KOPT-K1 (cell line): ENCODE data around the gene CLHC1.
A peak's percentile ranks its signal among the peaks of the same experiment; 100 is the strongest.
"Not testable (repeated sequence)": the region's sequence is repeated elsewhere in the genome, so short reads cannot be mapped to it uniquely, and the experiment has no call there.

Experiments used
- H3K27ac ChIP-seq: fragments of 200-600 bp; sonication (generic); 2 replicates; pipeline ENCODE4 v1.5.1; 2016; ENCODE audit warnings: antibody characterized with exemption, mild to moderate bottlenecking, low read depth, low read length; ENCODE audit not compliant: poor library complexity, severe bottlenecking
- H3K36me3 ChIP-seq: fragments of 200-600 bp; sonication (generic); 2 replicates; pipeline ENCODE4 v1.5.1; 2017; ENCODE audit warnings: antibody characterized with exemption, mild to moderate bottlenecking, low read length, moderate library complexity; ENCODE audit not compliant: insufficient read depth
- H3K9me3 ChIP-seq: fragments of 200-600 bp; sonication (generic); 2 replicates; pipeline ENCODE4 v1.5.1; 2017; ENCODE audit warnings: antibody characterized with exemption, low read length, mild to moderate bottlenecking; ENCODE audit not compliant: insufficient read depth, poor library complexity, severe bottlenecking

CLHC1 gene

GRCh38 chr2:55142518-55142917 lies 89.6 kb downstream of the CLHC1 start:
- no peaks in the 10 kb centered on the region for H3K36me3 ChIP-seq
- H3K9me3 ChIP-seq = no peaks in the 10 kb centered on the region
- H3K27ac ChIP-seq = no peak overlapping the region

GRCh38 chr2:55141572-55142413 lies 90.3 kb downstream of the CLHC1 start:
- Histone ChIP-seq H3K27ac (peak overlapping the region; percentile 47), H3K9me3 (no peaks in the 10 kb centered on the region), H3K36me3 (no peaks in the 10 kb centered on the region)

- no peaks in the 10 kb centered on the region for H3K36me3 ChIP-seq
- H3K9me3 ChIP-seq = no peaks in the 10 kb centered on the region
- peak overlapping the region; percentile 47 for H3K27ac ChIP-seq
Measured at GRCh38 chr2:55140316-55141219, 91.5 kb downstream of the CLHC1 start.

- no peaks in the 10 kb centered on the region for H3K36me3 ChIP-seq
- H3K9me3 ChIP-seq = no peaks in the 10 kb centered on the region
- H3K27ac ChIP-seq = no peak overlapping the region
Measured at GRCh38 chr2:55139305-55139704, 92.8 kb downstream of the CLHC1 start.

- Histone ChIP-seq H3K9me3 (no peaks in the 10 kb centered on the region), H3K36me3 (no peaks in the 10 kb centered on the region), H3K27ac (no peak overlapping the region)
Measured at GRCh38 chr2:55138882-55139229, 93.2 kb downstream of the CLHC1 start.

GRCh38 chr2:55138014-55138881 lies 93.8 kb downstream of the CLHC1 start:
- Histone ChIP-seq H3K9me3 (no peaks in the 10 kb centered on the region), H3K27ac (no peak overlapping the region), H3K36me3 (no peaks in the 10 kb centered on the region)

GRCh38 chr2:55137024-55137958 lies 94.8 kb downstream of the CLHC1 start:
- H3K9me3 ChIP-seq = no peaks in the 10 kb centered on the region
- no peaks in the 10 kb centered on the region for H3K36me3 ChIP-seq
- no peak overlapping the region for H3K27ac ChIP-seq

- no peaks in the 10 kb centered on the region for H3K36me3 ChIP-seq
- H3K27ac ChIP-seq = no peak overlapping the region
- no peaks in the 10 kb centered on the region for H3K9me3 ChIP-seq
Measured at GRCh38 chr2:55136138-55136541, 96.0 kb downstream of the CLHC1 start.

GRCh38 chr2:55135491-55135890 lies 96.6 kb downstream of the CLHC1 start:
- Histone ChIP-seq H3K27ac (no peak overlapping the region), H3K9me3 (no peaks in the 10 kb centered on the region), H3K36me3 (no peaks in the 10 kb centered on the region)

- Histone ChIP-seq H3K9me3 (no peaks in the 10 kb centered on the region), H3K27ac (peak overlapping the region; percentile 19), H3K36me3 (no peaks in the 10 kb centered on the region)
Measured at GRCh38 chr2:55134316-55134706, 97.8 kb downstream of the CLHC1 start.

- H3K27ac ChIP-seq = peak overlapping the region; percentile 19
Measured at GRCh38 chr2:55133467-55134315, 98.4 kb downstream of the CLHC1 start.

GRCh38 chr2:55130849-55131248 lies 101.2 kb downstream of the CLHC1 start:
- Histone ChIP-seq H3K9me3 (no peaks in the 10 kb centered on the region), H3K36me3 (no peaks in the 10 kb centered on the region), H3K27ac (no peak overlapping the region)

More at GRCh38 chr2:55133467-55134315, 98.4 kb downstream of the CLHC1 start:
- Histone ChIP-seq H3K36me3 (no peaks in the 10 kb centered on the region), H3K9me3 (no peaks in the 10 kb centered on the region)

- not testable (repeated sequence) for H3K36me3 ChIP-seq, H3K9me3 ChIP-seq, H3K27ac ChIP-seq
Measured at GRCh38 chr2:55126643-55127042, 105.5 kb downstream of the CLHC1 start.
